Hepatocyte (in vitro differentiated cells): ENCODE data around the gene UROC1. TPM values are rescaled to one million over a fixed set of nuclear protein-coding genes. Genes with fewer than 3 reads are reported as not detected.

ENCODE experiments used
- DNase-seq: peaks from one replicate; pipeline ENCODE4 v3.0.0-alpha.2; 2016; ENCODE audit warnings: low spot score
- H2AFZ ChIP-seq: fragments of 200-600 bp; sonication (generic); 2 replicates; pipeline ENCODE4 v1.6.0; 2016; ENCODE audit warnings: antibody characterized with exemption, mild to moderate bottlenecking
- H3K27ac ChIP-seq: fragments of 200-600 bp; sonication (generic); 2 replicates; pipeline ENCODE4 v1.5.1; 2016; ENCODE audit warnings: mild to moderate bottlenecking
- H3K27me3 ChIP-seq: fragments of 200-600 bp; sonication (generic); 2 replicates; pipeline ENCODE4 v1.6.1; 2016
- H3K36me3 ChIP-seq: fragments of 200-600 bp; sonication (generic); replicated peaks from 2 replicates; pipeline ENCODE4 v1.5.1; 2016; ENCODE audit warnings: low read depth; ENCODE audit not compliant: insufficient read depth
- H3K4me1 ChIP-seq: fragments of 200-600 bp; sonication (generic); 2 replicates; pipeline ENCODE4 v1.5.1; 2016; ENCODE audit warnings: mild to moderate bottlenecking, moderate library complexity; ENCODE audit not compliant: insufficient read depth
- H3K4me2 ChIP-seq: fragments of 200-600 bp; sonication (generic); 2 replicates; pipeline ENCODE4 v1.6.0; 2016
- H3K4me3 ChIP-seq: fragments of 200-600 bp; sonication (generic); 2 replicates; pipeline ENCODE4 v1.5.1; 2016; ENCODE audit warnings: mild to moderate bottlenecking
- H3K79me2 ChIP-seq: fragments of 200-600 bp; sonication (generic); 2 replicates; pipeline ENCODE4 v1.6.0; 2017; ENCODE audit warnings: mild to moderate bottlenecking
- H3K9me2 ChIP-seq: fragments of 200-600 bp; sonication (generic); replicated peaks from 2 replicates; pipeline ENCODE4 v1.6.0; 2017; ENCODE audit warnings: mild to moderate bottlenecking; ENCODE audit not compliant: insufficient read depth
- H3K9me3 ChIP-seq: fragments of 200-600 bp; sonication (generic); 2 replicates; pipeline ENCODE4 v1.5.1; 2016; ENCODE audit warnings: low read depth, mild to moderate bottlenecking
- H4K20me1 ChIP-seq: fragments of 200-600 bp; sonication (generic); 2 replicates; pipeline ENCODE4 v1.6.0; 2016; ENCODE audit warnings: mild to moderate bottlenecking; ENCODE audit not compliant: insufficient read depth, poor library complexity, severe bottlenecking
- EZH2 ChIP-seq: fragments of 200-600 bp; sonication (generic); IDR thresholded peaks from 2 replicates; pipeline ENCODE4 v1.6.1; 2016; ENCODE audit warnings: antibody characterized with exemption, mild to moderate bottlenecking, borderline replicate concordance
- EZH2phosphoT487 ChIP-seq: fragments of 200-600 bp; sonication (generic); IDR thresholded peaks from one replicate; pipeline ENCODE4 v1.6.1; 2018; ENCODE audit warnings: antibody characterized with exemption, mild to moderate bottlenecking, low read depth, moderate library complexity; ENCODE audit not compliant: unreplicated experiment, severe bottlenecking
- WGBS: methylation state at CpG from one replicate; pipeline ENCODE4 v1.1.6; 2016; ENCODE audit warnings: low lambda C conversion rate; ENCODE audit errors: missing lambda C conversion rate; 5-methylcytosine and 5-hydroxymethylcytosine counted together
- polyA plus RNA-seq: library from polyadenylated mRNA; unstranded; fragments of >200 nt; fragmentation: Nextera tagmentation; extraction: Ambion mirVana; gene quantifications from 2 replicates; pipeline ENCODE4 v1.2.1, GENCODE V29; 2016
- total RNA-seq: library from RNA; depleted of rRNA; stranded (reverse); fragments of >200 nt; gene quantifications from 2 replicates; pipeline ENCODE4 v1.2.3, GENCODE V29; 2014
- TF ChIP-seq, protein P1 (sequence below): fragments of 200-600 bp; sonication (generic); IDR thresholded peaks from 2 replicates; pipeline ENCODE4 v1.5.1; 2016; ENCODE audit warnings: antibody characterized with exemption, mild to moderate bottlenecking; ENCODE audit not compliant: poor library complexity

Gene UROC1
- total and polyA plus RNA-seq, 2 experiments from 2014 or later, result 2.3 to 4.2 TPM

DNA sequence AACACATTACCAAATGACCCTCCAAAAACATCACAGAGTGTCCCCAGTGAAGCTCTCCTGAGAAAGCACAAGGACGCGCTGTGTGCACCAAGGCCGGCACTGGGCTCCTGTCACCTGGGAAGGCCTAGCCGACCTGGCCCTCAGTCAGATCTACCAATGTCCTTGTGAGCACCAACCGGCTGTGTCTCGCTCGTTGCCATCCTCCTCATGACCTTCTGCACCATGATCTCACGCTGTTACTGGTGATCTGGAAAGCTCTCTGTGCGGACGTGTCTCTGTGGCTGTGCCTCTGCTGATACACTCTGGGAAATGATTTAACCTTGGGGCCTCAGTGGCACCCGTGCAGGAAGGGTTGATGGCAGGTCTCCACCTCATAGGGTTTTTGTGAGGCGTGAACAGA is 66.1 kb downstream of the UROC1 start:
- no peak for DNase-seq
- H3K79me2 ChIP-seq, result peaks cover 12% of the 10 kb centered on the region
- WGBS, result 94% methylated on average over 12 of the region's 12 CpGs
- no peak overlapping the region for H3K4me3 ChIP-seq
- no peak overlapping the region for H3K27ac ChIP-seq
- TF ChIP-seq, protein P1, sequence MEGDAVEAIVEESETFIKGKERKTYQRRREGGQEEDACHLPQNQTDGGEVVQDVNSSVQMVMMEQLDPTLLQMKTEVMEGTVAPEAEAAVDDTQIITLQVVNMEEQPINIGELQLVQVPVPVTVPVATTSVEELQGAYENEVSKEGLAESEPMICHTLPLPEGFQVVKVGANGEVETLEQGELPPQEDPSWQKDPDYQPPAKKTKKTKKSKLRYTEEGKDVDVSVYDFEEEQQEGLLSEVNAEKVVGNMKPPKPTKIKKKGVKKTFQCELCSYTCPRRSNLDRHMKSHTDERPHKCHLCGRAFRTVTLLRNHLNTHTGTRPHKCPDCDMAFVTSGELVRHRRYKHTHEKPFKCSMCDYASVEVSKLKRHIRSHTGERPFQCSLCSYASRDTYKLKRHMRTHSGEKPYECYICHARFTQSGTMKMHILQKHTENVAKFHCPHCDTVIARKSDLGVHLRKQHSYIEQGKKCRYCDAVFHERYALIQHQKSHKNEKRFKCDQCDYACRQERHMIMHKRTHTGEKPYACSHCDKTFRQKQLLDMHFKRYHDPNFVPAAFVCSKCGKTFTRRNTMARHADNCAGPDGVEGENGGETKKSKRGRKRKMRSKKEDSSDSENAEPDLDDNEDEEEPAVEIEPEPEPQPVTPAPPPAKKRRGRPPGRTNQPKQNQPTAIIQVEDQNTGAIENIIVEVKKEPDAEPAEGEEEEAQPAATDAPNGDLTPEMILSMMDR, result no peak
- no peak for TF ChIP-seq EZH2
- TF ChIP-seq EZH2phosphoT487, result no peak
- no peaks in the 10 kb centered on the region for H3K36me3 ChIP-seq
- no peak overlapping the region for H2AFZ ChIP-seq
- H3K9me3 ChIP-seq, result no peaks in the 10 kb centered on the region
- peaks cover 7% of the 10 kb centered on the region for H4K20me1 ChIP-seq
- H3K4me1 ChIP-seq, result no peaks in the 10 kb centered on the region
- H3K27me3 ChIP-seq, result no peaks in the 10 kb centered on the region
- H3K4me2 ChIP-seq, result no peak overlapping the region
- H3K9me2 ChIP-seq, result no peaks in the 10 kb centered on the region

DNA sequence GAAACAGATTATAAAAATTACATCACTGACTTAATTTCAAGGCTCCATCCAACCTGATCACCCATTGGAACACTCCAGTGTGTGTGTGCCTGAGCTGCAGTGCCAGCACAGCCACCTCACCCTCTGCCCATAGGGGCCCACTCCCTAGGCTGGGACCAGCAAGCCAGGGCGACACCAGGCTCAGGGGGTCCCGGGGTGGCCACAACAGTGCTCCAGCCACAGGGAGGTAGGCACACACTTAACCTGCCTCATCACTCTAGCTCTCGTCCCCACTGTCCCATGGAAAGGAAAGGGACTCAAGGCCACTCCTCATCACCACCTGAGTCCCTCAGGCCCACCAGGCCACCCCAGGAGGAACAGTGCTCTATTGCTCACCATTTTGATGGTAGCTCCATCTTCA is 66.8 kb downstream of the UROC1 start:
- no peak overlapping the region for H2AFZ ChIP-seq
- H3K79me2 ChIP-seq, result peaks cover 8% of the 10 kb centered on the region
- H4K20me1 ChIP-seq, result peaks cover 2% of the 10 kb centered on the region
- TF ChIP-seq EZH2phosphoT487, result no peak
- TF ChIP-seq, protein P1, result no peak
- no peak for TF ChIP-seq EZH2
- DNase-seq, result no peak
- no peak overlapping the region for H3K4me3 ChIP-seq
- WGBS, result 99% methylated on average over 3 of the region's 3 CpGs
- H3K4me1 ChIP-seq, result no peaks in the 10 kb centered on the region
- no peaks in the 10 kb centered on the region for H3K36me3 ChIP-seq
- H3K27ac ChIP-seq, result no peak overlapping the region
- no peak overlapping the region for H3K4me2 ChIP-seq
- no peaks in the 10 kb centered on the region for H3K9me3 ChIP-seq
- no peaks in the 10 kb centered on the region for H3K27me3 ChIP-seq
- H3K9me2 ChIP-seq, result no peaks in the 10 kb centered on the region

DNA sequence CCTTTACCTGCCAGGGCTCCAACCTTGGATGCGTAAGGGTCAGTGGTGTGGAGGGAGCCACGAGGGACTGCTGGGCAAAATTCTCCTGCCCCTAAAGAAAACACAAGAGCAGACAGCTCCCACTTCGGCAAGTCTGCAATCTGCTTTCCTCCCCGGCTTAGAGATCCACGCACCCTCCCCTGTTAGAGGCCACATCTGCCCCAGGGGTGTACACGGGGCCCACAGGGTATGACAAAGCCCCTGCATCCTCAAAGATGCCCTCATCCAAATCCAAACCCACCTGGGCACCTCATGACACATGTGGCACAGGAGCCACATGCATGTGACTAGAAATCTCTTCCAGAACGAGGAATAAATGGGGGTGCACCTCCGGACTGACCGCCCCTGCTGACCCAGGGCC is 67.4 kb downstream of the UROC1 start:
- DNase-seq, result no peak
- TF ChIP-seq, protein P1, result no peak
- TF ChIP-seq EZH2, result no peak
- no peak for TF ChIP-seq EZH2phosphoT487
- no peak overlapping the region for H3K4me2 ChIP-seq
- no peak overlapping the region for H2AFZ ChIP-seq
- H3K79me2 ChIP-seq, result peaks cover 8% of the 10 kb centered on the region
- H3K4me1 ChIP-seq, result no peaks in the 10 kb centered on the region
- no peak overlapping the region for H3K27ac ChIP-seq
- WGBS, result 83% methylated on average over 9 of the region's 9 CpGs
- H4K20me1 ChIP-seq, result no peaks in the 10 kb centered on the region
- no peaks in the 10 kb centered on the region for H3K9me3 ChIP-seq
- H3K36me3 ChIP-seq, result no peaks in the 10 kb centered on the region
- no peaks in the 10 kb centered on the region for H3K27me3 ChIP-seq
- no peaks in the 10 kb centered on the region for H3K9me2 ChIP-seq
- H3K4me3 ChIP-seq, result no peak overlapping the region

DNA sequence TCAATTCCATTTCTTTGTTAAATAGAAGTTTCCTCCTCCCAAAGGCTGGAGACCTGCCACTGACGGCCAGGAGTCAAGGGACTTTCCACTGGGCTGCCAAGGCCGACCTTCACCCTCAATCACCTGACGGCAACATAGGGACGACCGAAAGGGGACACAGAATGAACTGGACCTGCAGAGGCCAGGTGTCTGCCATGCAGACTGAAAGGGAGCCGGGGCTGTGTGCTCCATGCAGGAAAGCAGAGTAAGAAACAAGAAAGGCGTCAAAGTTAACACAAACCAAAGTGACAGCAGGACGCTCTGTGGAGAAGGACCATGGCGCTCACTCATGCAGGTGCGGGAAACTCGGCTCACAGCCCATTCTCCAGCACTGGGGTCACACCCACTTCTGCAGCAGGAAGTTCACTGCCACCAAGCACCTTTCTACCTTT is 67.9 kb downstream of the UROC1 start:
- H4K20me1 ChIP-seq, result no peaks in the 10 kb centered on the region
- H3K9me3 ChIP-seq, result no peaks in the 10 kb centered on the region
- H3K79me2 ChIP-seq, result peaks cover 4% of the 10 kb centered on the region
- no peak overlapping the region for H3K4me3 ChIP-seq
- H3K4me1 ChIP-seq, result no peaks in the 10 kb centered on the region
- no peak overlapping the region for H3K4me2 ChIP-seq
- no peaks in the 10 kb centered on the region for H3K36me3 ChIP-seq
- no peaks in the 10 kb centered on the region for H3K27me3 ChIP-seq
- no peak for DNase-seq
- no peak overlapping the region for H2AFZ ChIP-seq
- no peaks in the 10 kb centered on the region for H3K9me2 ChIP-seq
- no peak for TF ChIP-seq EZH2
- no peak for TF ChIP-seq EZH2phosphoT487
- TF ChIP-seq, protein P1, result no peak
- H3K27ac ChIP-seq, result no peak overlapping the region
- 91% methylated on average over 11 of the region's 11 CpGs for WGBS
